GM10248 (cell line): ENCODE measurements around the gene CTNNA3.

ENCODE experiments used
- CTCF ChIA-PET: fragments of 300-600 bp; sonication (Branson Sonifier 250); formaldehyde crosslinking; extraction: SDS; loops from one replicate; lab custom pipeline; 2021; ENCODE audit warnings: antibody characterized with exemption; lab: Yijun Ruan, JAX
- POLR2A ChIA-PET: fragments of 350-650 bp; sonication (Branson Sonifier 250); formaldehyde crosslinking; extraction: SDS; loops from one replicate; lab custom pipeline; 2020; ENCODE audit warnings: antibody characterized with exemption; lab: Yijun Ruan, JAX
- DNase-seq: peaks from one replicate; pipeline ENCODE4 v3.0.0; 2012; ENCODE audit errors: extremely low spot score
- CTCF ChIP-seq: IDR thresholded peaks from 2 replicates; pipeline ENCODE4 v1.5.1; 2012; ENCODE audit warnings: mild to moderate bottlenecking, low read depth; ENCODE audit errors: extremely low read depth, missing control alignments, control extremely low read depth

The CTNNA3 gene

GRCh38 chr10:66695046-66695445 lies 1000.9 kb downstream of the CTNNA3 start:
- POLR2A ChIA-PET: no interaction called here

GRCh38 chr10:66684581-66684980 lies 1011.4 kb downstream of the CTNNA3 start:
- TF ChIP-seq CTCF: no peak
- CTCF ChIA-PET: no interaction called here
- no peak for DNase-seq
- POLR2A ChIA-PET: no interaction called here

More at GRCh38 chr10:66695046-66695445, 1000.9 kb downstream of the CTNNA3 start:
- CTCF ChIA-PET: no interaction called here
- no peak for DNase-seq
- no peak for TF ChIP-seq CTCF

- ChIA-PET POLR2A (no interaction called here), CTCF (interaction anchor here (1.1 to 1.5 kb wide), 2 partner anchors 8 to 10 kb away, joined by 3 to 4 read pairs; no protein-coding TSS in a partner anchor)
- DNase-seq: no peak
- TF ChIP-seq CTCF: no peak
Measured at GRCh38 chr10:66680886-66681285, 1015.1 kb downstream of the CTNNA3 start.

- DNase-seq: no peak
- CTCF ChIA-PET: interaction anchor here (1.0 kb wide), 1 partner anchor 9 kb away, joined by 3 read pairs; no protein-coding TSS in a partner anchor
- TF ChIP-seq CTCF: no peak
- POLR2A ChIA-PET: no interaction called here
Measured at GRCh38 chr10:66678521-66678920, 1017.5 kb downstream of the CTNNA3 start.

- ChIA-PET CTCF (interaction anchor here (1.0 kb wide), 1 partner anchor 8 kb away, joined by 3 read pairs; no protein-coding TSS in a partner anchor), POLR2A (no interaction called here)
- no peak for TF ChIP-seq CTCF
- DNase-seq: no peak
Measured at GRCh38 chr10:66673071-66673470, 1022.9 kb downstream of the CTNNA3 start.

- ChIA-PET CTCF (no interaction called here), POLR2A (no interaction called here)
- DNase-seq: no peak
- no peak for TF ChIP-seq CTCF
Measured at GRCh38 chr10:66671562-66671961, 1024.4 kb downstream of the CTNNA3 start.

GRCh38 chr10:66671064-66671463 lies 1024.9 kb downstream of the CTNNA3 start:
- TF ChIP-seq CTCF: no peak
- POLR2A ChIA-PET: no interaction called here
- CTCF ChIA-PET: interaction anchor here (1.6 kb wide), 1 partner anchor 10 kb away, joined by 4 read pairs; no protein-coding TSS in a partner anchor
- no peak for DNase-seq
